OCI-LY1 (cell line): ENCODE results near the gene IL26.

ENCODE experiments used
- H2AFZ ChIP-seq: fragments of 200-600 bp; sonication (generic), shearing (Covaris generic); 2 replicates; pipeline ENCODE4 v1.6.0; 2014; ENCODE audit warnings: antibody characterized with exemption, mild to moderate bottlenecking, low read length
- H3F3A ChIP-seq: fragments of 200-600 bp; sonication (generic), shearing (Covaris generic); 2 replicates; pipeline ENCODE4 v1.6.0; 2014; ENCODE audit warnings: mild to moderate bottlenecking, antibody characterized with exemption, low read length, moderate library complexity; ENCODE audit not compliant: insufficient read depth
- H3K27ac ChIP-seq: fragments of 200-600 bp; sonication (generic); 2 replicates; pipeline ENCODE4 v1.5.1; 2014; ENCODE audit warnings: low read length, mixed run types, mild to moderate bottlenecking, low read depth; ENCODE audit not compliant: poor library complexity, severe bottlenecking
- H3K27me3 ChIP-seq: fragments of 200-600 bp; sonication (generic); 2 replicates; pipeline ENCODE4 v1.6.0; 2014; ENCODE audit warnings: antibody characterized with exemption, mild to moderate bottlenecking, low read length, moderate library complexity; ENCODE audit not compliant: insufficient read depth
- H3K36me3 ChIP-seq: fragments of 200-600 bp; sonication (generic); 2 replicates; pipeline ENCODE4 v1.6.1; 2014; ENCODE audit warnings: mild to moderate bottlenecking, antibody characterized with exemption, low read length, moderate library complexity, mixed read lengths; ENCODE audit not compliant: insufficient read depth
- H3K4me1 ChIP-seq: fragments of 200-600 bp; sonication (generic); 2 replicates; pipeline ENCODE4 v1.5.1; 2014; ENCODE audit warnings: mild to moderate bottlenecking, low read length, moderate library complexity; ENCODE audit not compliant: insufficient read depth, severe bottlenecking
- H3K4me2 ChIP-seq: fragments of 200-600 bp; sonication (generic), shearing (Covaris generic); 2 replicates; pipeline ENCODE4 v1.6.1; 2014; ENCODE audit warnings: low read length
- H3K4me3 ChIP-seq: fragments of 200-600 bp; sonication (generic); 2 replicates; pipeline ENCODE4 v1.5.1; 2014; ENCODE audit warnings: low read length, low read depth, mild to moderate bottlenecking, mixed read lengths; ENCODE audit not compliant: poor library complexity, severe bottlenecking
- H3K79me2 ChIP-seq: fragments of 200-600 bp; shearing (Covaris generic); 2 replicates; pipeline ENCODE4 v1.6.1; 2016; ENCODE audit warnings: mixed run types, low read length, mixed read lengths; ENCODE audit not compliant: insufficient read depth
- H3K9ac ChIP-seq: fragments of 200-600 bp; sonication (generic), shearing (Covaris generic); 2 replicates; pipeline ENCODE4 v1.6.1; 2014; ENCODE audit warnings: mild to moderate bottlenecking, low read length, mixed read lengths
- H3K9me2 ChIP-seq: fragments of 200-600 bp; sonication (generic), shearing (Covaris generic); 2 replicates; pipeline ENCODE4 v1.6.1; 2014; ENCODE audit warnings: low read depth, mild to moderate bottlenecking, low read length, mixed read lengths
- H3K9me3 ChIP-seq: fragments of 200-600 bp; shearing (Covaris generic); 2 replicates; pipeline ENCODE4 v1.6.1; 2014; ENCODE audit warnings: low read length, mixed read lengths
- H4K20me1 ChIP-seq: fragments of 200-600 bp; sonication (generic), shearing (Covaris generic); 2 replicates; pipeline ENCODE4 v1.6.0; 2016; ENCODE audit warnings: mild to moderate bottlenecking, low read length; ENCODE audit not compliant: insufficient read depth
- CTCF ChIP-seq: fragments of 200-600 bp; sonication (generic), shearing (Covaris generic); IDR thresholded peaks from 2 replicates; pipeline ENCODE4 v1.5.1; 2017; ENCODE audit warnings: mild to moderate bottlenecking, antibody characterized with exemption, low read length, moderate library complexity, mixed read lengths
- EZH2 ChIP-seq: fragments of 200-600 bp; sonication (generic), shearing (Covaris generic); IDR thresholded peaks from 2 replicates; pipeline ENCODE4 v1.8.0; 2017; ENCODE audit warnings: borderline replicate concordance, mixed run types, mild to moderate bottlenecking, antibody characterized with exemption, low read length, moderate library complexity, mixed read lengths

Gene IL26

GRCh38 chr12:68233498-68233897, 7.9 kb upstream of the IL26 start:
- no peaks in the 10 kb centered on the region for H3K9me2 ChIP-seq
- no peaks in the 10 kb centered on the region for H3F3A ChIP-seq
- no peaks in the 10 kb centered on the region for H4K20me1 ChIP-seq
- H3K36me3 ChIP-seq, result no peaks in the 10 kb centered on the region
- no peak overlapping the region for H3K9ac ChIP-seq
- H3K27ac ChIP-seq, result no peak overlapping the region
- H3K4me3 ChIP-seq, result no peak overlapping the region
- H3K79me2 ChIP-seq, result no peaks in the 10 kb centered on the region
- TF ChIP-seq CTCF, result no peak
- no peak for TF ChIP-seq EZH2
- H3K27me3 ChIP-seq, result no peaks in the 10 kb centered on the region
- H3K4me2 ChIP-seq, result no peak overlapping the region
- H3K9me3 ChIP-seq, result no peaks in the 10 kb centered on the region
- H2AFZ ChIP-seq, result no peak overlapping the region
- peaks cover 18% of the 10 kb centered on the region for H3K4me1 ChIP-seq

GRCh38 chr12:68231691-68232090, 6.1 kb upstream of the IL26 start:
- H3K79me2 ChIP-seq, result no peaks in the 10 kb centered on the region
- H3K9me3 ChIP-seq, result no peaks in the 10 kb centered on the region
- no peak overlapping the region for H3K4me2 ChIP-seq
- no peak for TF ChIP-seq EZH2
- H4K20me1 ChIP-seq, result no peaks in the 10 kb centered on the region
- no peaks in the 10 kb centered on the region for H3K36me3 ChIP-seq
- no peak overlapping the region for H2AFZ ChIP-seq
- H3K4me1 ChIP-seq, result peaks cover 6% of the 10 kb centered on the region
- no peak overlapping the region for H3K4me3 ChIP-seq
- H3K9ac ChIP-seq, result no peak overlapping the region
- no peaks in the 10 kb centered on the region for H3K9me2 ChIP-seq
- H3K27me3 ChIP-seq, result no peaks in the 10 kb centered on the region
- no peak overlapping the region for H3K27ac ChIP-seq
- no peaks in the 10 kb centered on the region for H3F3A ChIP-seq

GRCh38 chr12:68231229-68231628, 5.6 kb upstream of the IL26 start:
- no peaks in the 10 kb centered on the region for H3K9me2 ChIP-seq
- TF ChIP-seq EZH2 (no peak), CTCF (no peak)
- H4K20me1 ChIP-seq, result no peaks in the 10 kb centered on the region
- no peaks in the 10 kb centered on the region for H3K9me3 ChIP-seq
- H3K4me1 ChIP-seq, result peaks cover 2% of the 10 kb centered on the region
- no peaks in the 10 kb centered on the region for H3K27me3 ChIP-seq
- no peaks in the 10 kb centered on the region for H3F3A ChIP-seq
- no peaks in the 10 kb centered on the region for H3K36me3 ChIP-seq
- H3K4me2 ChIP-seq, result no peak overlapping the region
- H3K27ac ChIP-seq, result no peak overlapping the region
- no peak overlapping the region for H2AFZ ChIP-seq
- H3K4me3 ChIP-seq, result no peak overlapping the region
- no peaks in the 10 kb centered on the region for H3K79me2 ChIP-seq
- no peak overlapping the region for H3K9ac ChIP-seq

DNA sequence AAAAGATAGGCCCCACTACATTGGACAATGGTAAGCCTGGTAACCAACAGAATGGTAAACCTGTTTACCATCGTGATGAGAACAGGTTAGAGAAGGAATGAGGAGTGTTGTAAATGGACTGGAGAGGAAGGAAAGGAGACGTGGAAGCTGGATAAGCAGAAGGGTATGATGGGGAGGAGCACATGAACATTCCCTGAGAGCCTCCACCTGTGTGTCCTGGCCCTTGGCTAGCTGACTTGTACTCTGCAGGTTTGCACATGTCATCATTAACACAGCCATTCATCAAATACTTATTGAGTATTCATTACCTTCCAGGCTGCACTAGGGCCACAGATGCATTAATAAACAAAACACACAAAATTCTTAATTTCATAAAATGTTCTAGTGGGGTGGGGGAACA, 4.3 kb upstream of the IL26 start:
- Histone ChIP-seq H3K79me2 (no peaks in the 10 kb centered on the region), H3K9me3 (no peaks in the 10 kb centered on the region), H3F3A (no peaks in the 10 kb centered on the region), H3K4me1 (no peaks in the 10 kb centered on the region), H3K4me3 (no peak overlapping the region), H3K4me2 (no peak overlapping the region), H3K9me2 (no peaks in the 10 kb centered on the region), H3K9ac (no peak overlapping the region), H3K36me3 (no peaks in the 10 kb centered on the region), H3K27me3 (no peaks in the 10 kb centered on the region), H3K27ac (no peak overlapping the region), H2AFZ (no peak overlapping the region), H4K20me1 (no peaks in the 10 kb centered on the region)
- TF ChIP-seq CTCF (no peak), EZH2 (no peak)
